Superior temporal gyrus (tissue), 1 donor: Measurements from ENCODE around the gene TSPAN17.

Experiments
- DNase-seq: peaks from one replicate; pipeline ENCODE4 v3.0.0-alpha.2; 2016; ENCODE audit errors: extremely low spot score

The TSPAN17 gene

DNA sequence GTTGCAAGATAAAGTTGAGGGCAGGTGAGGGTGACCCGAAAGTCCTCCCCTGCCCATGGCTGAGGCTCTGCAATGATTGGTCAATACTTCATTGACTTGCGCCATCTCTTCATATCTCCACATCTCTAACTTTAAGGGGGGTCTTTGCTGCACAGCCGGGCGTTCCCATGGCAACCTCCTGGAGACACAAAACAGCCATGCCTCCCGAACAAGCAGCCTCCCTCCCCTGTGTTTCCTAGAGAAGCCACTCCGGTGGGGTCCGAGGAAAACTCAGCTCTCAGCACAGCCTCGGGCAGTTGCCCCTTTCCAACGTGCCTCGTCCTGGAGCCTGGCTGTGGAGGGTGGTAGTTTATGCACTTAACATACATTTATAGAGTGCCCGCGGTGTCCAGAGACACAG is 57.5 kb downstream of the TSPAN17 start:
- no peak for DNase-seq
